Measurements from ENCODE around the gene APOL6. TPM values are rescaled to one million over a fixed set of nuclear protein-coding genes. Genes with fewer than 3 reads are reported as not detected.
A peak's percentile ranks its signal among the peaks of the same experiment; 100 is the strongest.
"Not testable (repeated sequence)": the region's sequence is repeated elsewhere in the genome, so short reads cannot be mapped to it uniquely, and the experiment has no call there.

The APOL6 gene
- total RNA-seq, 1 donor from 2014 or later: 5.2 TPM

DNA sequence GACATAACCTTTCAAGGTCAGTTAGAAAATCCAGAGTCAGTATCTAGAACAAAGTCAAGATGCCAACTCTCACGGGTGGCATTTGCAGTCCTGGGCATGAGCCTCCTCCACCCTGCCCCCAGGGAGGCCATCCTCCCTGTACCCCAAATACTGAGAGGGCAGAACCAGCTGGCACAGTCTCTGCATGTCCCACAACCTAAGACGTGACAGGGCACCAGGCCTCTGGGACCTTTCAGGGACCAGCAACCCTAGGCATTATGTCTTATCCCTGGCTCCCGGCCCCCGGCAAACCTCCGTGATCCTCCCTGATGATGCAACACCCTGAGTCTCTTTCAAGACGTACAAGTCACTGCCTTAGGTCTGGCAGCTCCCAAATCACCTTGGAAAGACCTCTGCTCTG, 33.1 kb upstream of the APOL6 start:
- H3K4me1 ChIP-seq (ENCODE audit: control insufficient read depth in 3 of 3, insufficient read depth in 3 of 3, low read length in 3 of 3): peaks cover 45 to 68% (median 46%) of the 10 kb centered on the region in 3 donors
- H3K27me3 ChIP-seq (ENCODE audit: control insufficient read depth in 3 of 3, insufficient read depth in 3 of 3, low read length in 3 of 3): no peaks in the 10 kb centered on the region
- no peaks in the 10 kb centered on the region for H3K9me3 ChIP-seq (ENCODE audit: control insufficient read depth in 3 of 3, low read length in 3 of 3)
- H3K36me3 ChIP-seq (ENCODE audit: control insufficient read depth in 3 of 3, insufficient read depth in 3 of 3, low read length in 3 of 3): peaks cover 12 to 51% (median 19%) of the 10 kb centered on the region in 3 donors
- H3K9ac ChIP-seq (ENCODE audit: low read depth in 1 of 3, low read length in 3 of 3): peak overlapping the region; percentile 82 to 96 (median 95)
- peak overlapping the region; percentile 72 to 95 (median 77) for H3K4me3 ChIP-seq (ENCODE audit: low read length in 3 of 3)
- peak overlapping the region; percentile 95 for H3K27ac ChIP-seq (ENCODE audit: low read depth, low read length)

DNA sequence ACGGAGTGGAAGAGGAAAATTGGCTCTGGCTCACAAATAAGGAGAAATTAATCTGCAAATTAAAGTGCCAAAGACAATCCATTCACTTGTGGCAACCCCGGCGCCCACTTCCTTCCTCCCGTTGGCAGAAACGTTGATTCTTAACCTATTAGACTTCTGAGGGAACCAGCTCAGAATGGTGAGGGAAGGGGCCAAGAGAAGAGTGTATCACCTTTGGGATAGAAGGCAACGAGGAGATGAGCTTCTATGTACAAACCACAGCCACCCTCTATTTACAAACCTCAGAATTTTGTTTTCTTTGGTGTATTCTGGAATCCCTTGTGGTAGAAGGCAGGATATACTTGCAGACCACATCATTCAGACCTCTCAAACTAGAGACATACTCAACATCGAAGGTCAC, 32.2 kb upstream of the APOL6 start:
- Histone ChIP-seq H3K4me3 (ENCODE audit: low read length in 3 of 3) (peak overlapping the region; percentile 72 to 95 (median 77)), H3K27ac (ENCODE audit: low read depth, low read length) (peak overlapping the region; percentile 95), H3K36me3 (ENCODE audit: control insufficient read depth in 3 of 3, insufficient read depth in 3 of 3, low read length in 3 of 3) (peaks cover 3 to 42% (median 10%) of the 10 kb centered on the region in 3 donors), H3K4me1 (ENCODE audit: control insufficient read depth in 3 of 3, insufficient read depth in 3 of 3, low read length in 3 of 3) (peaks cover 43 to 68% (median 46%) of the 10 kb centered on the region in 3 donors), H3K9me3 (ENCODE audit: control insufficient read depth in 3 of 3, low read length in 3 of 3) (no peaks in the 10 kb centered on the region), H3K27me3 (ENCODE audit: control insufficient read depth in 3 of 3, insufficient read depth in 3 of 3, low read length in 3 of 3) (no peaks in the 10 kb centered on the region), H3K9ac (ENCODE audit: low read depth in 1 of 3, low read length in 3 of 3) (peak overlapping the region; percentile 82 to 96 (median 95))

DNA sequence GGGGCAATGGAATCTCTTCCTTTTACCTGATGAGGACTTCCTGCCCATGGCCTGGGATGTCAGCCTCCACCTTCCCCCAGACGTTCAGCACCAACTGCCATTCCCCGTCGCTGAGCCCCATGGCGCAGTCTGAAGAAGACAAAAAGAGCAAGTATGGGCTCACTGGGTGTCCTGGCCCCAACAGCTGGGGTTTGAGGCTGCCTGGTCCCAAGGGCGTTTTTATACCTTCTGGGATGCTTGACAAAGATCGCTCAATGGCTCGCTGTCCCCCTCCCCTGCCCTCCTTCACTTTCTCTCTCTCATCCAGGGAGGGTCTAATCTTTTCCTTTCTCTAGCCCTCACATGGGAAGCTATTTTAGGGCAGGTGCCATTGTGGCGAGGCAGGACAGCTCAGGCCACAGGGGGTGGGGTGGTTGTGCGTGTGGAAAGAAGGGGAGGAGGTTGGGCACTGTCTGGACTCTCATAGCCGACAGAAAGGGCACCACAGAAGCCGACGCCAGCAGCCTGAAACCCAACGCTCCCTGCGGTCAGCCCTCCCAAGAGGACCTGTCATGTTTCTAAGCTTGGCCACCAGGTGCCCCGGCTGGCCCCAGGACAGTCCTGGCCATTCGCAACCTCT, 31.0 kb upstream of the APOL6 start, which contains the start of gene MB:
TSS of gene MB (minus strand) at position 193 of the 619 bp plus-strand sequence. CDS start at position 121, 72 bp downstream.
- Histone ChIP-seq H3K36me3 (ENCODE audit: control insufficient read depth in 3 of 3, insufficient read depth in 3 of 3, low read length in 3 of 3) (peaks cover 0 to 31% (median 6%) of the 10 kb centered on the region in 3 donors), H3K27ac (ENCODE audit: low read depth, low read length) (peak within 1 kb of the TSS; percentile 95), H3K4me1 (ENCODE audit: control insufficient read depth in 3 of 3, insufficient read depth in 3 of 3, low read length in 3 of 3) (peaks cover 43 to 67% (median 46%) of the 10 kb centered on the region in 3 donors), H3K4me3 (ENCODE audit: low read length in 3 of 3) (peak within 1 kb of the TSS; percentile 72 to 95 (median 77)), H3K27me3 (ENCODE audit: control insufficient read depth in 3 of 3, insufficient read depth in 3 of 3, low read length in 3 of 3) (no peaks in the 10 kb centered on the region), H3K9me3 (ENCODE audit: control insufficient read depth in 3 of 3, low read length in 3 of 3) (no peaks in the 10 kb centered on the region), H3K9ac (ENCODE audit: low read depth in 1 of 3, low read length in 3 of 3) (peak within 1 kb of the TSS; percentile 82 to 96 (median 95))

DNA sequence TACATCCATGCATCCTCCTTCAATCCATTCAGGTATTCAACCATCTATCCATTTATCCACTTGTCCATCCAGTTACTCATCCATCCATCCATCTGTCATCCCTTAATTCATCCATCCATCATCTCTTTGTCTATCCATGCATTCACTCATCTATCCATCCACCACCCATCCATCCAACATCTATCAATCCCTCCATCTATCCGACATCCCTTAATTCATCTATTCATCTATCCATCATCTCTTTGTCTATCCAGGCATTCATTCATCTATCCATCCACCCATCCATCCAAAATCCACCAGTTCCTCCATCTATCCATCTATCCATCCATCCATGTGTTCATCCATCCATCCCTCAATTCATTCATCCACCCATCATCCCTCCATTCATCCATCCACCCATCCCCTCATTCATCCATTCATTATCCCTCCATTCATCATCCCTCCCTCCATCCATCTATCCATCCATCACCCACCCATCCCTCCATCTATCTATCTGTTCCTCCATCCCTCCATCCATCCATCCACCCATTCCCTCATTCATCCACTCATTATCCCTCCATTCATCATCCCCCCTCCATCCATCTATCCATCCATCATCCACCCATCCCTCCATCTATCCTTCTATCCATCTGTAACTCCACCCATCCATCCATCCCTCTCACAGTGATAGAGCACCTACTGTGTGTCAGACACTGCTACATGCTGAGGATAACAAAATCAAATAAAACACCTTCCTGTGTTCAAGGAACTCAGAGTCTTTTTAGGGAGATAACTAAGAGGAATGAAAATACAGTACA, 29.6 kb upstream of the APOL6 start:
- H3K27me3 ChIP-seq (ENCODE audit: control insufficient read depth in 3 of 3, insufficient read depth in 3 of 3, low read length in 3 of 3): no peaks in the 10 kb centered on the region
- H3K9ac ChIP-seq (ENCODE audit: low read depth in 1 of 3, low read length in 3 of 3): peak overlapping the region in 1 of 3 donors; percentile 95
- peaks cover 48 to 68% (median 50%) of the 10 kb centered on the region in 3 donors for H3K4me1 ChIP-seq (ENCODE audit: control insufficient read depth in 3 of 3, insufficient read depth in 3 of 3, low read length in 3 of 3)
- H3K4me3 ChIP-seq (ENCODE audit: low read length in 3 of 3): no peak overlapping the region
- no peaks in the 10 kb centered on the region for H3K9me3 ChIP-seq (ENCODE audit: control insufficient read depth in 3 of 3, low read length in 3 of 3)
- peaks cover 0 to 22% (median 6%) of the 10 kb centered on the region in 3 donors for H3K36me3 ChIP-seq (ENCODE audit: control insufficient read depth in 3 of 3, insufficient read depth in 3 of 3, low read length in 3 of 3)
- peak overlapping the region; percentile 95 for H3K27ac ChIP-seq (ENCODE audit: low read depth, low read length)

DNA sequence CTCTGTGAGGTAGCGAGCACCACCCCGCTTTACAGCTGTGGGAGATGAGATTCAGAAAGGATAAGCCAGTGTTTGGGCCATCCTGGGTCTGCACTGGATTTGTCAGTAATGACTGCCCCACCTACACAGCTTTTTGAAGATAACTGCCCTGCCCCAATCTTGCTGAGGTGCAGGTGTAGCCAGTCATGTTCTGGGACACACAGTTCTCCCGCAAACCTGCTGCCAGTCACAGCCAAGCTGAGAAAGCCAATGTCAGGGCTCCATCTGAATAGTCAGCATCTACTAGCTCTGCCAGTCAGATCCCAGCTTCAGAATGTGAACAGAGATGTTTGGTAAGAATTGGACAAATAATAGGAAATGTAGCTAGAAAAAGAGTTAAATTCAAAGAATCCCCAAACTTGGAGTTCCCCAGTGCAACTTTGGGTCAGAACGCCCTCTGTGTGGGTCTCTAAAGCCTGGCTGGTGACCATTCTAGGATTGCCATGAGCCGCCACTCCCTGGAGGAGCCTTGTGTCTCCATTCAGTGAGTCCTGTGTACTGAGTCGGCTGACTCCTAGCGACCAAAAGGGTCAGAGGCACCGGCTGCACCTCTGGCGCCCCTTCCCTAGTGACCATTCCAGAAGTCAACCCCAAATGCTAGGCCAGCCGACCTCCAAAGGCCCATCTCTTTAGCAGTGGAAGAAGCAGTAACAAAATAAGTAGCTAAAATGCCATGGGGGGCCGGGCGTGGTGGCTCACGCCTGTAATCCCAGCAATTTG, 28.7 kb upstream of the APOL6 start:
- Histone ChIP-seq H3K27me3 (ENCODE audit: control insufficient read depth in 3 of 3, insufficient read depth in 3 of 3, low read length in 3 of 3) (no peaks in the 10 kb centered on the region), H3K27ac (ENCODE audit: low read depth, low read length) (peak overlapping the region; percentile 95), H3K4me3 (ENCODE audit: low read length in 3 of 3) (peak overlapping the region in 1 of 3 donors; percentile 8), H3K9me3 (ENCODE audit: control insufficient read depth in 3 of 3, low read length in 3 of 3) (no peaks in the 10 kb centered on the region), H3K9ac (ENCODE audit: low read depth in 1 of 3, low read length in 3 of 3) (peak overlapping the region; percentile 35 to 95 (median 53)), H3K4me1 (ENCODE audit: control insufficient read depth in 3 of 3, insufficient read depth in 3 of 3, low read length in 3 of 3) (peaks cover 46 to 60% (median 48%) of the 10 kb centered on the region in 3 donors), H3K36me3 (ENCODE audit: control insufficient read depth in 3 of 3, insufficient read depth in 3 of 3, low read length in 3 of 3) (peaks cover 0 to 16% (median under 1%) of the 10 kb centered on the region in 3 donors)

DNA sequence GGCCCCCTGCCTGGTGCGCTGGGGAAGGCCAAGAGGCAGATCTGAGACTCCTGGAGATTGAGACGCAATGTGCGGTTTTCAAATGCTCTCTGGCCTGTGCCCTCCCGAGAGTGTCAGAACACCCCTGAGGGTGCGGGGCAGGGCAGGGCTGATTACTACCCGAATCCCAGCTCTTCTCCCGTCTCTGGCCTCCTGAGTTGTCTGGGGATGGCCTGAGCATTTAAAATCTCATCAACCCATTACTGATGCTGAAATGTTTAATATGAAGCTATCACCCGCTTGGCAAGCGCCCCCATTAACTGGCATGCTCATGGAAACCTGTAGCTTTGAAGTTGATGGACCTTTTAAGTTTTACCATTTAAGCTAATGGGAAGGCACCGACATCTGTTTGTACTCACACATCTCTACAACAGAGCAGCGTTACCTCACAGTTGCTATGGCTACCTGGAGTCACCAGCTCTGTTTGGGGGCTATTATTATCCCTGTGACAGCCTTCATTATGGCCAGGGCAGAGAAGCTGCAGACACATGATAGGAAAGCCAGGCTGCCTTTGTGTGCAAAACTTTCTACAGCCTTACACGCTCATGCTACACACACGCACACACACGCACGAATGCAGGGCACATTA, 27.5 kb upstream of the APOL6 start:
- Histone ChIP-seq H3K27me3 (ENCODE audit: control insufficient read depth in 3 of 3, insufficient read depth in 3 of 3, low read length in 3 of 3) (no peaks in the 10 kb centered on the region), H3K27ac (ENCODE audit: low read depth, low read length) (peak overlapping the region; percentile 95), H3K9ac (ENCODE audit: low read depth in 1 of 3, low read length in 3 of 3) (peak overlapping the region; percentile 75 to 95 (median 77)), H3K36me3 (ENCODE audit: control insufficient read depth in 3 of 3, insufficient read depth in 3 of 3, low read length in 3 of 3) (peaks cover 0 to 3% (median 0%) of the 10 kb centered on the region in 3 donors), H3K4me1 (ENCODE audit: control insufficient read depth in 3 of 3, insufficient read depth in 3 of 3, low read length in 3 of 3) (peaks cover 46 to 59% (median 48%) of the 10 kb centered on the region in 3 donors), H3K9me3 (ENCODE audit: control insufficient read depth in 3 of 3, low read length in 3 of 3) (no peaks in the 10 kb centered on the region), H3K4me3 (ENCODE audit: low read length in 3 of 3) (peak overlapping the region; percentile 39 to 79 (median 67))

DNA sequence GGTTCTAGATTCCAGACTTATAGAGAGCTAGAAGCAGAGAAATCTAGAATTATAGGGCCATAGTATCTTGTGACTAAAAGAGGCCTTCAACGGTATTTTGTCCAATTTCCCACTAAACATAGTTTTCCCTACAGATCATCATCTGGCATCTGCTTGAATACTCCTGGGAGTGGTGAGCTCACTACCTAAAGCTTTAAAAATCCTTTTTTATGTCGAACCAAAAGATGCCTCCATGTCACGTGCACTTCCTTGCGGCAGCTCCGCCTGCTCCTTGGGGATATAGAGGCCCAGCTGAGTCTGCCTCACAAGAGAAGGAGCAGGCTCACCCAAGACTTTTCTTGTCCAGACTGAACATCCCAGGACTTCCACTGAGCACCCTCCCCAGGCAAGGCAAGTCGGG, 26.8 kb upstream of the APOL6 start:
- Histone ChIP-seq H3K4me1 (ENCODE audit: control insufficient read depth in 3 of 3, insufficient read depth in 3 of 3, low read length in 3 of 3) (peaks cover 46 to 59% (median 48%) of the 10 kb centered on the region in 3 donors), H3K27ac (ENCODE audit: low read depth, low read length) (peak overlapping the region; percentile 95), H3K36me3 (ENCODE audit: control insufficient read depth in 3 of 3, insufficient read depth in 3 of 3, low read length in 3 of 3) (no peaks in the 10 kb centered on the region), H3K9ac (ENCODE audit: low read depth in 1 of 3, low read length in 3 of 3) (peak overlapping the region; percentile 75 to 95 (median 77)), H3K4me3 (ENCODE audit: low read length in 3 of 3) (peak overlapping the region; percentile 60 to 79 (median 67)), H3K9me3 (ENCODE audit: control insufficient read depth in 3 of 3, low read length in 3 of 3) (no peaks in the 10 kb centered on the region), H3K27me3 (ENCODE audit: control insufficient read depth in 3 of 3, insufficient read depth in 3 of 3, low read length in 3 of 3) (no peaks in the 10 kb centered on the region)

DNA sequence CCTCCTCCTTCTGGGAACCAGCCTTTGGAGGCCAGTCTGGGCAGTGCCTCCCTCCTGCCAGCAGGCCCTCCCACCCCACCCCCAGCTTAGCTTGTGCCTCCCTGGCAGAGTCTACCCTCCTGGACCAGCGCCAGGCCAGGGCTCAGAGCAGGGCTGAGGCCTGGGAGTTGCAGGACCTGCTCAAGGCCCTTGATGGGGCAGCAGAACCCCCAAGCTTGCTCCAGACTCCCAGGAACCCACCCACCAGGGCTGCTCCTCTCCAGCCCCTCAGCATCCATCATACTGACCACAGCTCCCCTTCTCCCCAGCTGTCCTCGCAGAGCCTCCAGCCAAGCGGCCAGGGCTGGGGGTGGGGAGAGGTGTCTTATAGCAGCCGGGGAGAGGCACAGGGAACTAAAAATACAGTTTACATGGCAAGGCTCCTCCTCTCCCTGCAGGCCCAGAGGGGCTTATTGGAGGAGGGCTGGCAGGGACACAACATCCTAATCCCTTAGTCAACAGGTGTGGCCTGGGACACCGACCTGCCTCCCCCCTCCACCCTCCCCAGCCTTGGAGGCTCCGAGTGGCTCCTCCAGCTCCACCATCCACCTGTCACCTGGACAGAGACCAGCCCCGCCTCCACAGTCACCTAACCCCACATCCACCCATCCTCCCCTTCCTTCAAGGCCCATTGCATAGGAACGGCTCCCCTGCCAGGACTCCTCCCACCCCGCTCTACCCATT, 25.9 kb upstream of the APOL6 start:
- Histone ChIP-seq H3K9me3 (ENCODE audit: control insufficient read depth in 3 of 3, low read length in 3 of 3) (no peaks in the 10 kb centered on the region), H3K4me1 (ENCODE audit: control insufficient read depth in 3 of 3, insufficient read depth in 3 of 3, low read length in 3 of 3) (peaks cover 51 to 64% (median 53%) of the 10 kb centered on the region in 3 donors), H3K4me3 (ENCODE audit: low read length in 3 of 3) (peak overlapping the region; percentile 60 to 79 (median 67)), H3K27ac (ENCODE audit: low read depth, low read length) (peak overlapping the region; percentile 95), H3K36me3 (ENCODE audit: control insufficient read depth in 3 of 3, insufficient read depth in 3 of 3, low read length in 3 of 3) (no peaks in the 10 kb centered on the region), H3K27me3 (ENCODE audit: control insufficient read depth in 3 of 3, insufficient read depth in 3 of 3, low read length in 3 of 3) (no peaks in the 10 kb centered on the region), H3K9ac (ENCODE audit: low read depth in 1 of 3, low read length in 3 of 3) (peak overlapping the region; percentile 75 to 95 (median 77))

DNA sequence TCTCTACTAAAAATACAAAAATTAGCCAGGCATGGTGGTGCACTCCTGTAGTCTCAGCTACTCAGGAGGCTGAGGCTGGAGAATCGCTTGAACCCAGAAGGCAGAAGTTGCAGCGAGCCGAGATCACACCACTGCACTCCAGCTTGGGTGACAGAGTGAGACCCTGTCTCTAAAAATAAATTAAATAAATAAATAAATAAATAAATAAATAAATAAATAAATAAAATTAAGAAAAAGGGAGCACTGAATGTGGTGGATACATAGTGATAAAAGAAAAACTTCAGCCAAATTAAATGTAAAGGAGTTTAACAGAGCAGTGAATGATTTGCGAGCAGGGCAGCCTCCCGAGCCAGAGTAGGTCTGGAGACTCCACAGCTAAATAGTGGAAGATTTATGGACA, 24.4 kb upstream of the APOL6 start:
- not testable (repeated sequence) for H3K27ac ChIP-seq (ENCODE audit: low read depth, low read length); H3K9me3 ChIP-seq (ENCODE audit: control insufficient read depth in 3 of 3, low read length in 3 of 3); H3K9ac ChIP-seq (ENCODE audit: low read depth in 1 of 3, low read length in 3 of 3); H3K27me3 ChIP-seq (ENCODE audit: control insufficient read depth in 3 of 3, insufficient read depth in 3 of 3, low read length in 3 of 3); H3K36me3 ChIP-seq (ENCODE audit: control insufficient read depth in 3 of 3, insufficient read depth in 3 of 3, low read length in 3 of 3); H3K4me3 ChIP-seq (ENCODE audit: low read length in 3 of 3)
- peaks cover 51 to 55% (median 52%) of the 10 kb centered on the region in 3 donors for H3K4me1 ChIP-seq (ENCODE audit: control insufficient read depth in 3 of 3, insufficient read depth in 3 of 3, low read length in 3 of 3)
